HG02678 (cell line): Measurements from ENCODE around the gene SAMD4A.
"Not testable (repeated sequence)": the region's sequence is repeated elsewhere in the genome, so short reads cannot be mapped to it uniquely, and the experiment has no call there.

ENCODE experiments used
- ATAC-seq: cut with Tn5 transposase; IDR thresholded peaks from one replicate; pipeline ENCODE4 v1.9.1; 2021; ENCODE audit warnings: mild to moderate bottlenecking, moderate library complexity; ENCODE audit not compliant: unreplicated experiment

Gene SAMD4A

GRCh38 chr14:54791001-54791400 is 224.1 kb downstream of the SAMD4A start:
- ATAC-seq: no peak

- ATAC-seq: no peak
Observed at GRCh38 chr14:54792288-54792687, 225.4 kb downstream of the SAMD4A start.

GRCh38 chr14:54794159-54794558 is 227.2 kb downstream of the SAMD4A start:
- ATAC-seq: no peak

- ATAC-seq: no peak
Observed at GRCh38 chr14:54794796-54795195, 227.9 kb downstream of the SAMD4A start.

GRCh38 chr14:54796961-54797360 is 230.0 kb downstream of the SAMD4A start:
- no peak for ATAC-seq

- no peak for ATAC-seq
Observed at GRCh38 chr14:54797556-54797955, 230.6 kb downstream of the SAMD4A start.

- no peak for ATAC-seq
Observed at GRCh38 chr14:54797986-54798385, 231.1 kb downstream of the SAMD4A start.

- ATAC-seq: no peak
Observed at GRCh38 chr14:54798465-54799124, 231.7 kb downstream of the SAMD4A start.

GRCh38 chr14:54801482-54801881 is 234.6 kb downstream of the SAMD4A start:
- ATAC-seq: not testable (repeated sequence)

- ATAC-seq: no peak
Observed at GRCh38 chr14:54803396-54803795, 236.5 kb downstream of the SAMD4A start.

- ATAC-seq: no peak
Observed at GRCh38 chr14:54803926-54804537, 237.1 kb downstream of the SAMD4A start.

GRCh38 chr14:54804538-54805041 is 237.7 kb downstream of the SAMD4A start:
- no peak for ATAC-seq

GRCh38 chr14:54805070-54805444 is 238.1 kb downstream of the SAMD4A start:
- no peak for ATAC-seq

- peak; percentile 81 for ATAC-seq
Observed at GRCh38 chr14:54805445-54806322, 238.8 kb downstream of the SAMD4A start.

- no peak for ATAC-seq
Observed at GRCh38 chr14:54806616-54807015, 239.7 kb downstream of the SAMD4A start.

GRCh38 chr14:54807428-54807827 is 240.5 kb downstream of the SAMD4A start:
- no peak for ATAC-seq

GRCh38 chr14:54807881-54808280 is 241.0 kb downstream of the SAMD4A start:
- no peak for ATAC-seq

- ATAC-seq: no peak
Observed at GRCh38 chr14:54808326-54809161, 241.6 kb downstream of the SAMD4A start.

GRCh38 chr14:54809767-54810166 is 242.8 kb downstream of the SAMD4A start:
- no peak for ATAC-seq

- no peak for ATAC-seq
Observed at GRCh38 chr14:54812617-54813016, 245.7 kb downstream of the SAMD4A start.

GRCh38 chr14:54813081-54813480 is 246.2 kb downstream of the SAMD4A start:
- no peak for ATAC-seq
